ENCODE results near the gene DTX4. TPM values are rescaled to one million over a fixed set of nuclear protein-coding genes. Genes with fewer than 3 reads are reported as not detected.

Gene DTX4
- total RNA-seq, 1 donor from 2014 or later: 14.3 TPM

DNA sequence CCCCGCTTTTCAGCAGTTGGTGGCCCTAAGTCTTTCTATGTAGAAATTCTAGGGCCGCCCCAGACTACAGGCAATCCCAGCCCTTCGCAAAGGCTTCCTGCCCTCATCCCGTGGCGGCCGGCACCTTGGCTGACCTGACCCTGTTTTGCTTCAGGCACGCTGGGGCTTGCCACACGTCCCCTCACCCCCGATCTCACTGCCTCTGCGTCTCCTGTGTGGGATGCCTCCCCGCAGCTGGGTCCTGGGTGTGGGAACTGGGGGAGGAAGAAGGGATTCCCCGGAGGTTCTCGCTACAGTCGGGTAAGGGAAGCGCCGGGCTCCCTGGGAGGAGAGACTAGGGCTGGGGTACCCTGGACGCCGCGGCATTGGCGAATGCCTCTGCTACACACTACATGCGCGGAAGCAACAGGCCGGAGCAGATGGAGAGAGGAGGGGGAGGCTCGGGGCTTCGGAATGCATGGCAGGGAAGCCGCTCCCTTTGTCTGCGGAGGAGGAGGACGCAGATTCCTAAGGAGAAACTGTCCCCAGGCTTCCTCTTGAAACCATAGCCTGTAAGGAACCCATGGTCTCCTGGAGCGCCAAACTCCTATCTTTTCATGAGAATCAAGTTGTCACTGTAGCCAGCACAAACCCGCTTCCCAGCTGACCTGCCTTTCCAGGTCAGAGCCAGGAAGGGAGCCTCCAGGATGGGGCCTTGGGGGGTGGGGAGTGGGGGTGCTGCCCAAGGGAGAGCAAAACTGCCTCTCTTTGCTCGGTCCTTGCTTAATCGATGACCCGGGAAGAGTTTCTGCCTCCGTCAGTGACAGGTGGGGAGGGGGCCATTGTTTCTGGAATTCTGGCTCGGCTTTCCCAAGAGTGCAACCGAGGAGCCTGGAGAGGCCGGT lies 1.4 kb downstream of the DTX4 start:
- DNase-seq: no peak

GRCh38 chr11:59173964-59174663 lies 2.2 kb downstream of the DTX4 start:
- DNase-seq: no peak

- DNase-seq: no peak
Measured at GRCh38 chr11:59174664-59175033, 2.7 kb downstream of the DTX4 start.

DNA sequence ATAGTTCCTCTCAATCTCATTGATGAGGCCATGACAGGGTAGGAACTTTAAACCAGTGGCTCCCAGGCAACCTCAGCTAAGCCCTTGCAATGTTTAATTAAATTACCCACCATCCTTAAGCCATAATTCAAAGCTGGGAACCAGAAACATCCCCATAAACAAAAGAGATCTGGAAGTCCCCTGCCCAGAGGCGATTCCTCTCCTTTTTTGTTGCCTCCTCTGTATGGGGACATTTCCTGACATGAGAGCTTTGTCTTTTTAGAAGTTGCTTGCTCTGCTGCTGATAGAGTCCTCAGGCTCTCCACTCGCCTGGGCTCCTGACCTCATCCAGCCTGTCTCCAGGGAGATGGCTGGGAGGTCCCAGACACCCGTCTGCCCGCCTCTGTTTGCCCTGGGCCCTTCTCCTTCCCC lies 3.2 kb downstream of the DTX4 start:
- no peak for DNase-seq

DNA sequence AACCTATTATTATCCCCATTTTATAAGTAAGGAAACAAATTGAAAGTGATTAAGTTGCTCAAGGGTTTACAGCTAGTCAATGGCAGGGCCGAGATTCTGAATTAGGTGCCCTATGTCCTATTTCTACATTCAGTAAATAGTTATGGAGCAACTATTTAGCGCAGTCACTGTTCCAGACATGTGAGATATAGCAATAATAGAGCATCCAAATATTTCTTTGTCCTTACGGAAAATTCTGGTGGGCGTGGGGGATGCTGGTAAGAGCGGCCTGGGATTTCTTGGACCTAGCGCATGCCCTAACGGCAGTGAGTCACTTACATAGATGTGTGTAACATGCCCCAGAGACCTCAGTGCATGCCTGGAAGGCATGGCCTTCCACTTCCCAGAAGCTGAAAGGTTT lies 4.4 kb downstream of the DTX4 start:
- DNase-seq: no peak

DNA sequence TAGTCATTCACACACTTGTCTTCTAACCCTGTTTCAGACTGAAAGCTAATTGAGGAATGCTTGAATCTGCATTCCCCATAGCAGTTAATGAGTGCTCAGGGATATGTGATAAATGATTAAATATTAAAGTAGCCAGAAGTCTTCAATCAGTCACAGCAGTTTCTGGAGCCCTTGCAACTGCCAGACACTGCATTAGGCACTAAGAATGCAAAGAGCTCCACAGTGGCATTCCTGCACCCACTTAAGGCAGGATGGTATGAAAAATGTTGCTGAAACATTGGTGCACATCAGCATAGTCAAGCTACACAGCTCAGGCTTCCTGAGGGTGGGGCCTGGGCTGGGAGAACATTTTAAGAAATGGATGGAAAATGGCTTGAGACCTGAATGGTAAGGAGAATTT lies 6.5 kb downstream of the DTX4 start:
- no peak for DNase-seq

DNA sequence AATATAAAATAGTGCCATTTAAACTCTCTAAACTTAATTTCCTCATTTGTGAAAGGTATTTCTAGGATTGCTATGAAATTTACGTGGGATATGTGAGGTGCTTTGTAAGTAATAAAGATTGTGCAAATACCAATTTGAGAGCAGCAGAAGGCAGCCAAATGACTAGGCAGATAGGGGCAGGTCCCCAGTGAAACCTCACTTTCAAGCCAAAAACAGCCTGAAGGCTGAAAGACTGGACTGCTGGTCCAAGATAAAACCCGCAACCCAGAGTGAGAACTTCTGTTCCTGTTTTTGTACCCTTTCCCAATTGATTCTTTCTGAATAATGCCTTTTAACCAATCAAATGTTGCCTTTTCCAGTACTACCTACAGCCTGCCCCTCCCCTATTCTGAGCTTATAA lies 7.2 kb downstream of the DTX4 start:
- DNase-seq: no peak

DNA sequence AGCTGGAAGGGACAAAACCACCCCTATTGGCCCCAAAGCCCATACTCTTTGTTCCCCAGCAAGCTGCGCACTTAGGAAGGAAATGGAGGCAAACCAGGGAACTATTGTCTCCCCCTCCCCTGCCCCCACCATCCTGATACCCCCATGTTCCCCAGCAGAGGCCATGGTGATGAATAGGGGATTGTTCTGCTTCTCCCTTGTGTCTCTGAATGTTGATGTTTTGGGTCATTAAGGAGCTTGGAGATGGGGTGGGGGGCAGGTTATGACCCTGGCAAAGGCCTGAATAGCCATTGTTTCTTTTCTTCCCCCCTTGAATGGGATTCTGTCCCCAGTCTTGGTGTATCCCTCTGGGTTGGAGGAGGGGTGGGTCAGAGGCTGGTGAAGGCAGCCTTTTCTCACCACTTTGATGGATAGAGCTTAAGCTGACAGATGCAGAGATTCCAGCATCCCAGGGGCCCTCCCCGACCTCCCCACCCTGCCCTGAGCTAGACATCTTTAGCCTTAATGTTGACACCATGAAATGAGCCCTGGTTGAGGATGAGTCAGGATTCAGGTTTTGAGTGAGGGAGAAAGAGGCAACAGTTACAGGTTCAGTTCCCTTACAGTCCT lies 8.3 kb downstream of the DTX4 start:
- no peak for DNase-seq

- no peak for DNase-seq
Measured at GRCh38 chr11:59180907-59181306, 9.0 kb downstream of the DTX4 start.

DNA sequence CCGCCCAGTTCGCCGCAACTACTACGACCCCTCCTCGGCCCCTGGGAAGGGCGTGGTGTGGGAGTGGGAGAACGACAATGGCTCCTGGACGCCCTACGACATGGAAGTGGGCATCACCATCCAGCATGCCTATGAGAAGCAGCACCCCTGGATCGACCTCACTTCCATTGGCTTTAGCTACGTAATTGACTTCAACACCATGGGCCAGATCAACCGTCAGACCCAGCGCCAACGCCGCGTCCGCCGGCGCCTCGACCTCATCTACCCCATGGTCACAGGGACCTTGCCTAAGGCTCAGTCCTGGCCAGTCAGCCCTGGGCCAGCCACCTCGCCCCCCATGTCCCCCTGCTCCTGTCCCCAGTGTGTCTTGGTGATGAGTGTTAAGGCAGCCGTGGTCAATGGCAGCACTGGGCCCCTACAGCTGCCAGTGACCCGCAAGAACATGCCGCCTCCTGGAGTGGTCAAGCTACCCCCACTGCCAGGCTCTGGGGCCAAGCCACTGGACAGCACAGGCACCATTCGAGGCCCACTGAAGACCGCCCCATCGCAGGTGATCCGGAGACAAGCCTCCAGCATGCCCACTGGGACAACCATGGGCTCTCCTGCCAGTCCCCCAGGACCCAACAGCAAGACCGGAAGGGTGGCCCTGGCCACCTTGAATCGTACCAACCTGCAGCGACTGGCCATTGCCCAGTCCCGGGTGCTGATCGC lies 10.0 kb downstream of the DTX4 start:
- no peak for DNase-seq

GRCh38 chr11:59182457-59183151 lies 10.7 kb downstream of the DTX4 start:
- no peak for DNase-seq

GRCh38 chr11:59183771-59184170 lies 11.8 kb downstream of the DTX4 start:
- peak; percentile 11 for DNase-seq

DNA sequence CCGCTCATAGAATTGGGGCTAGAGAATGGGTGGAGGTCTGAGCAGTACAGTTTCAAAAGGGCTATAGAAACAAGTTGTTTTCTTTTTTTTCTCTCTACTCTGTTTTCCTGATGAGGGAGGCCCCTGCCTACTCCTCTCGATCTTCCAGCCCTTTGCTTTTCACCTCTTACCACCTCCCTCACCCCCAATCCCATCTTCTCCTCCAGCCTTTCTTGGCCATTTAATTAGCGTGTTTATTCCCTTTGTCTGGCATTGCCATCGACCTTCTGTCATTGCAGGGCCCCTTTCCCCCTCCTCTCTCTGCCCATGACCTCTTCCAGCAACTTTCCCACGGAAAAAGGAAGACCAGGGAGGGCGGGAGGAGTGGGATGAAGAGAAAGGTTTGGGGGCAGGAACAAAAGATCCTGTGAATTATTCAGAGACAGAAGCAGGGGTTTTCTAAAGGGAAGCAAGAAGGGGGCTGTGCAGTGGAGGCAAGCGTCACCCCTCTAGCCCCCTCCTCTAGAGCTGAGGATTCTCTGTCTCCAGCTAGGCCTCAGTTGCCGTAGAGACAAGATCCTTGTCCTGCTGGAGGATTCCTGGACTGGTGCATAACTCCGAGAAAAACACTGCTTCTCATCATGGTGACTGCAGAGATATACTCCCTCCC lies 12.9 kb downstream of the DTX4 start:
- DNase-seq: no peak

DNA sequence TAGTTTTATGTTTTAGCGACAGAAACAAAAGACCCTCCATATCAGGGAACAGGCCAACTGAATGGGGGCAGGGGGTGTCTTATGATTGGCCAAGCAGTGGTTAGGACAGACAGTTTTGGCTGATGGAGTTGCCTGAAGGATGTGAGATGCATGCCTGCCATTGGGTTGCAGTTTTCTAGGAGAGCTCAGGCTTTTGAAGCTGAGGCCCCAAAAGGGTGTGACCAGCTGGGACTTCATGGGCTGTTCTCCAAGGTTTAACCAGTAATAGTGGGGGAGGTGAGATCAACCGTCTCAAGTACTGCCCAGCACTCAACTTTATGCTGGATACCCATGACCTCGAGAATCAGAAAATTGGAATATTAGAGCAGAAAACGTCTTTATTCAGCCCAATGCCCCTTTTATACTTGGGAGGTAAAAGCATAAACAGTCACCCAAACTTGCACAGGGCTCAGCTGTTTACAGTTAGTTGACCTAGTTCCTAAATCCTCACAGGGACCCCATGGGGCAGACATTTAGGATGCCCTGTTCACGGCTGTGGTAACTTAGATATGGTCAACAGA lies 13.5 kb downstream of the DTX4 start:
- DNase-seq: no peak

- no peak for DNase-seq
Measured at GRCh38 chr11:59186130-59186594, 14.2 kb downstream of the DTX4 start.

- peak; percentile 54 for DNase-seq
Measured at GRCh38 chr11:59187035-59187434, 15.1 kb downstream of the DTX4 start.

- DNase-seq: peak; percentile 68
Measured at GRCh38 chr11:59187587-59187986, 15.7 kb downstream of the DTX4 start.

- no peak for DNase-seq
Measured at GRCh38 chr11:59188954-59189353, 17.0 kb downstream of the DTX4 start.

- DNase-seq: no peak
Measured at GRCh38 chr11:59189986-59190385, 18.1 kb downstream of the DTX4 start.

GRCh38 chr11:59191095-59191494 lies 19.2 kb downstream of the DTX4 start:
- DNase-seq: no peak

- DNase-seq: no peak
Measured at GRCh38 chr11:59191890-59192289, 20.0 kb downstream of the DTX4 start.

All from skin of body (tissue), 2 donors.